Esophagus muscularis mucosa (tissue), 3 donors: ENCODE measurements around the gene KRTAP20-4.

Experiments
- POLR2AphosphoS5 ChIP-seq, 2 donors: sonication (generic); formaldehyde crosslinking; IDR thresholded peaks; one replicate each; pipeline ENCODE4 v1.6.1; 2017; ENCODE audit warnings: antibody characterized with exemption in 2 of 2
- TF ChIP-seq, protein P1 (sequence below), 3 experiments: fragments of 200-600 bp in 2 of 3; fragments of 450-650 bp in 1 of 3; sonication (generic) in 2 of 3; IDR thresholded peaks; one replicate each; pipeline ENCODE4 v1.5.1; 2017 to 2019; ENCODE audit warnings: antibody characterized with exemption in 3 of 3, mild to moderate bottlenecking in 2 of 3, moderate library complexity in 1 of 3

DNA sequence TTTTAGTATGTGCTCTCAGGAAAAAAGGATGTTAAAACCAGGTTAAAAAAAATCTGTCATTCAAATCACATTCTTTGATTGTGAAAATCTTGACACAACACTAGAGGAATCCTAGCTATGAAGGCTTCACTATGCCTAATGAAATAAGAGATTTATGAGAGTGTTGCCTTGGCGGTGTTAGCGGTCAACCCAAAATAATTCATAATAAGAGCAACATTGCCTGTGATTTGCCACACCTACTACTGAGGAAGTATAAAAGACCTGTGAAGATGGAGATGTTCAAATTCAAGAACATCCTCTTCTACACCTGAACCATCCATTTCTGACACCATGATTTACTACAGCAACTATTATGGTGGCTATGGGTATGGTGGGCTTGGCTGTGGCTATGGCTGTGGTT, 4.3 kb upstream of the KRTAP20-4 start, which contains the start of gene KRTAP20-1:
- TF ChIP-seq, protein P1, sequence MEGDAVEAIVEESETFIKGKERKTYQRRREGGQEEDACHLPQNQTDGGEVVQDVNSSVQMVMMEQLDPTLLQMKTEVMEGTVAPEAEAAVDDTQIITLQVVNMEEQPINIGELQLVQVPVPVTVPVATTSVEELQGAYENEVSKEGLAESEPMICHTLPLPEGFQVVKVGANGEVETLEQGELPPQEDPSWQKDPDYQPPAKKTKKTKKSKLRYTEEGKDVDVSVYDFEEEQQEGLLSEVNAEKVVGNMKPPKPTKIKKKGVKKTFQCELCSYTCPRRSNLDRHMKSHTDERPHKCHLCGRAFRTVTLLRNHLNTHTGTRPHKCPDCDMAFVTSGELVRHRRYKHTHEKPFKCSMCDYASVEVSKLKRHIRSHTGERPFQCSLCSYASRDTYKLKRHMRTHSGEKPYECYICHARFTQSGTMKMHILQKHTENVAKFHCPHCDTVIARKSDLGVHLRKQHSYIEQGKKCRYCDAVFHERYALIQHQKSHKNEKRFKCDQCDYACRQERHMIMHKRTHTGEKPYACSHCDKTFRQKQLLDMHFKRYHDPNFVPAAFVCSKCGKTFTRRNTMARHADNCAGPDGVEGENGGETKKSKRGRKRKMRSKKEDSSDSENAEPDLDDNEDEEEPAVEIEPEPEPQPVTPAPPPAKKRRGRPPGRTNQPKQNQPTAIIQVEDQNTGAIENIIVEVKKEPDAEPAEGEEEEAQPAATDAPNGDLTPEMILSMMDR (IDR thresholded peaks at IDR 0.05): no peak
- TF ChIP-seq POLR2AphosphoS5 (IDR thresholded peaks at IDR 0.05): no peak
